Neural cell (in vitro differentiated cells): ENCODE data around the gene ZNF574. TPM values are rescaled to one million over a fixed set of nuclear protein-coding genes. Genes with fewer than 3 reads are reported as not detected.

Experiments used
- H2AFZ ChIP-seq: fragments of 200-600, 300-800 bp; sonication (generic), shearing (Covaris generic); 2 replicates; pipeline ENCODE4 v1.6.0; 2014; ENCODE audit warnings: low read depth, mild to moderate bottlenecking, antibody characterized with exemption, low read length, moderate library complexity
- H3F3A ChIP-seq: fragments of 200-600 bp; shearing (Covaris generic); 2 replicates; pipeline ENCODE4 v1.6.1; 2016; ENCODE audit warnings: mild to moderate bottlenecking, moderate library complexity, mixed read lengths, antibody characterized with exemption, low read length; ENCODE audit not compliant: insufficient read depth, poor library complexity, severe bottlenecking
- H3K27ac ChIP-seq: fragments of 200-600, 300-800 bp; sonication (generic), shearing (Covaris generic); 2 replicates; pipeline ENCODE4 v1.5.1; 2014; ENCODE audit warnings: mild to moderate bottlenecking, low read length, moderate library complexity
- H3K27me3 ChIP-seq: fragments of 300-800, 200-600 bp; sonication (generic), shearing (Covaris generic); 2 replicates; pipeline ENCODE4 v1.6.0; 2014; ENCODE audit warnings: mild to moderate bottlenecking, low read depth, low read length, moderate library complexity; ENCODE audit not compliant: insufficient read depth
- H3K36me3 ChIP-seq: fragments of 300-800, 200-600 bp; sonication (generic), shearing (Covaris generic); 2 replicates; pipeline ENCODE4 v1.5.1; 2014; ENCODE audit warnings: mild to moderate bottlenecking, antibody characterized with exemption, low read length, moderate library complexity; ENCODE audit not compliant: insufficient read depth
- H3K4me2 ChIP-seq: fragments of 300-800, 200-600 bp; sonication (generic), shearing (Covaris generic); 2 replicates; pipeline ENCODE4 v1.6.0; 2014; ENCODE audit warnings: mild to moderate bottlenecking, low read length
- H3K4me3 ChIP-seq: fragments of 300-800, 200-600 bp; sonication (generic), shearing (Covaris generic); 2 replicates; pipeline ENCODE4 v1.5.1; 2014; ENCODE audit warnings: mild to moderate bottlenecking, low read length, moderate library complexity
- H3K79me2 ChIP-seq: fragments of 200-600 bp; shearing (Covaris generic); replicated peaks from 2 replicates; pipeline ENCODE4 v1.6.0; 2014; ENCODE audit warnings: mild to moderate bottlenecking, low read length, moderate library complexity; ENCODE audit not compliant: insufficient read depth
- H3K9ac ChIP-seq: fragments of 300-800, 200-600 bp; sonication (generic), shearing (Covaris generic); 2 replicates; pipeline ENCODE4 v1.6.1; 2016; ENCODE audit warnings: mild to moderate bottlenecking, low read length, mixed read lengths
- H3K9me2 ChIP-seq: fragments of 200-600 bp; shearing (Covaris generic); 2 replicates; pipeline ENCODE4 v1.6.1; 2016; ENCODE audit warnings: mild to moderate bottlenecking, low read length, mixed read lengths; ENCODE audit not compliant: insufficient read depth
- H3K9me3 ChIP-seq: fragments of 200-600, 300-800 bp; sonication (generic), shearing (Covaris generic); 2 replicates; pipeline ENCODE4 v1.6.1; 2016; ENCODE audit warnings: mild to moderate bottlenecking, mixed run types, low read length, moderate library complexity, mixed read lengths
- H4K20me1 ChIP-seq: fragments of 200-600 bp; shearing (Covaris generic); 2 replicates; pipeline ENCODE4 v1.6.1; 2016; ENCODE audit warnings: mild to moderate bottlenecking, mixed run types; ENCODE audit not compliant: insufficient read depth
- CTCF ChIP-seq: fragments of 450-650 bp; IDR thresholded peaks from 2 replicates; pipeline ENCODE4 v1.5.1; 2014; ENCODE audit warnings: antibody characterized with exemption, mild to moderate bottlenecking, moderate library complexity; ENCODE audit not compliant: poor library complexity, severe bottlenecking
- EP300 ChIP-seq: fragments of 450-650 bp; conservative IDR thresholded peaks from 2 replicates; pipeline ENCODE4 v1.6.1; 2014; ENCODE audit warnings: antibody characterized with exemption, mild to moderate bottlenecking, moderate library complexity; ENCODE audit not compliant: poor library complexity, severe bottlenecking
- EZH2 ChIP-seq: fragments of 200-600, 300-800 bp; shearing (Covaris generic), sonication (generic); IDR thresholded peaks from 2 replicates; pipeline ENCODE4 v1.6.1; 2014; ENCODE audit warnings: antibody characterized with exemption, low read length, borderline replicate concordance, mild to moderate bottlenecking; ENCODE audit not compliant: insufficient read depth, poor library complexity, severe bottlenecking
- MXI1 ChIP-seq: fragments of 450-650 bp; conservative IDR thresholded peaks from 2 replicates; pipeline ENCODE4 v1.6.1; 2014; ENCODE audit warnings: antibody characterized with exemption, mild to moderate bottlenecking; ENCODE audit not compliant: poor library complexity, severe bottlenecking
- POLR2AphosphoS5 ChIP-seq: IDR thresholded peaks from 2 replicates; pipeline ENCODE4 v1.6.1; 2012
- RAD21 ChIP-seq: fragments of 450-650 bp; conservative IDR thresholded peaks from 2 replicates; pipeline ENCODE4 v1.6.1; 2014; ENCODE audit warnings: antibody characterized with exemption, mild to moderate bottlenecking, moderate library complexity
- REST ChIP-seq: IDR thresholded peaks from 2 replicates; pipeline ENCODE4 v1.6.1; 2012; ENCODE audit warnings: borderline replicate concordance
- SMC3 ChIP-seq: fragments of 450-650 bp; conservative IDR thresholded peaks from 2 replicates; pipeline ENCODE4 v1.6.1; 2014; ENCODE audit warnings: antibody characterized with exemption, mild to moderate bottlenecking, moderate library complexity; ENCODE audit not compliant: poor library complexity
- TAF1 ChIP-seq: IDR thresholded peaks from 2 replicates; pipeline ENCODE4 v1.6.1; 2012; ENCODE audit warnings: low read depth
- polyA plus RNA-seq: library from polyadenylated mRNA; depleted of rRNA; stranded (reverse); fragments of >200 nt; gene quantifications from 2 replicates; pipeline ENCODE4 v1.2.3, GENCODE V29; 2014

The ZNF574 gene
- polyA plus RNA-seq, 1 donor from 2014 or later, result 7.0 TPM

GRCh38 chr19:42102877-42103276 lies 26.9 kb downstream of the ZNF574 start:
- Histone ChIP-seq H4K20me1 (no peaks in the 10 kb centered on the region), H3K4me2 (no peak overlapping the region), H3K9me2 (no peaks in the 10 kb centered on the region), H3K27ac (no peak overlapping the region), H2AFZ (no peak overlapping the region), H3K4me3 (no peak overlapping the region), H3F3A (no peaks in the 10 kb centered on the region), H3K79me2 (no peaks in the 10 kb centered on the region), H3K9ac (no peak overlapping the region), H3K36me3 (no peaks in the 10 kb centered on the region), H3K27me3 (no peaks in the 10 kb centered on the region), H3K9me3 (no peaks in the 10 kb centered on the region)
- TF ChIP-seq TAF1, result no peak
- TF ChIP-seq EZH2, result no peak
- no peak for TF ChIP-seq EP300

- Histone ChIP-seq H3K27ac (no peak overlapping the region), H3K27me3 (no peaks in the 10 kb centered on the region), H3F3A (no peaks in the 10 kb centered on the region), H3K9ac (no peak overlapping the region), H3K9me2 (no peaks in the 10 kb centered on the region), H3K9me3 (no peaks in the 10 kb centered on the region), H3K4me2 (no peak overlapping the region), H3K36me3 (no peaks in the 10 kb centered on the region), H2AFZ (no peak overlapping the region), H4K20me1 (no peaks in the 10 kb centered on the region), H3K4me3 (no peak overlapping the region), H3K79me2 (no peaks in the 10 kb centered on the region)
- TF ChIP-seq RAD21 (no peak), POLR2AphosphoS5 (no peak), SMC3 (no peak), MXI1 (no peak), EP300 (no peak), CTCF (no peak), REST (no peak), EZH2 (no peak), TAF1 (no peak)
These were observed 29.4 kb downstream of the ZNF574 start for GRCh38 chr19:42105368-42105767.
